Adrenal gland (tissue), 5 donors: ENCODE results near the gene TTF1.

Source experiments
- POLR2A ChIP-seq, 2 donors: fragments of 450-650 bp; IDR thresholded peaks; one replicate each; pipeline ENCODE4 v1.6.1; 2017; ENCODE audit warnings: antibody characterized with exemption in 2 of 2, mild to moderate bottlenecking in 2 of 2, moderate library complexity in 1 of 2
- TF ChIP-seq, protein P1 (sequence below), 6 experiments: fragments of 450-650 bp in 4 of 6; fragments of 200-600 bp in 2 of 6; sonication (generic) in 1 of 6; IDR thresholded peaks; 1 replicate in 5 of 6; 2 replicates in 1 of 6; pipeline versions ENCODE4 v1.5.1 to v1.8.0; 2016 to 2021; ENCODE audit warnings: antibody characterized with exemption in 6 of 6, mild to moderate bottlenecking in 2 of 6, moderate library complexity in 1 of 6
- donor health status: DM: no; HTN: no; CAD: no.

DNA sequence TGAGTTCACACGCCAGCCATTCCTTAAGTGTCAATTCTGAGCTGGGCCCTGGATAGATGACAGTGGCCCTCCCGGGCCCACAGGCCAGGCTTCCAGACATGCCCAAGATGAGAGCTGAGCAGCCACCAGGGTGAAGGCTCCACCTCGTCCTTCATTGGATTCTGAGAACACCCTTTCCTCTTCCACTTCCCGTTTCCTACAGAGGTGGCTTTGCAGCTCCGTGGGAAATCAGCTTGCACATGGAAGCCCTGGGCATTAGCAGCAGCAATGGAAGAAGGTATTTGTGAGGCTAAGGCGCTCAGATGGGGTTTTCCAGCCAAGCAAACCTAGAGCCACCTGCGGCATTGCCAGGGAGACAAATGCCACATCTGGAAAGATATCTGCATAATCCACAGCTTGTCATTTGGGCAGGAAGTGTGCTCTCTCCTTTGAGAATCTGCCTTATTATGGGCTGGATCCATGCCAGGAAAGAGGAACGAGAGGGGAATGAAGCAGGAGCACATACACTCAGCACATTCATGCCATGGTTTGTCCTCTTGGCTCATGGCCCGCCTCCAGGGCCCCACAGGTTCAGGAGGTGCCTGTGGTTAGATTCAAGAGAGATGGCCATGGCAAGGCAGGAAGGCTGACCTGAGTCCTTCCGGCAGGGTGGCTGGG lies 37.4 kb upstream of the TTF1 start:
- TF ChIP-seq, protein P1, sequence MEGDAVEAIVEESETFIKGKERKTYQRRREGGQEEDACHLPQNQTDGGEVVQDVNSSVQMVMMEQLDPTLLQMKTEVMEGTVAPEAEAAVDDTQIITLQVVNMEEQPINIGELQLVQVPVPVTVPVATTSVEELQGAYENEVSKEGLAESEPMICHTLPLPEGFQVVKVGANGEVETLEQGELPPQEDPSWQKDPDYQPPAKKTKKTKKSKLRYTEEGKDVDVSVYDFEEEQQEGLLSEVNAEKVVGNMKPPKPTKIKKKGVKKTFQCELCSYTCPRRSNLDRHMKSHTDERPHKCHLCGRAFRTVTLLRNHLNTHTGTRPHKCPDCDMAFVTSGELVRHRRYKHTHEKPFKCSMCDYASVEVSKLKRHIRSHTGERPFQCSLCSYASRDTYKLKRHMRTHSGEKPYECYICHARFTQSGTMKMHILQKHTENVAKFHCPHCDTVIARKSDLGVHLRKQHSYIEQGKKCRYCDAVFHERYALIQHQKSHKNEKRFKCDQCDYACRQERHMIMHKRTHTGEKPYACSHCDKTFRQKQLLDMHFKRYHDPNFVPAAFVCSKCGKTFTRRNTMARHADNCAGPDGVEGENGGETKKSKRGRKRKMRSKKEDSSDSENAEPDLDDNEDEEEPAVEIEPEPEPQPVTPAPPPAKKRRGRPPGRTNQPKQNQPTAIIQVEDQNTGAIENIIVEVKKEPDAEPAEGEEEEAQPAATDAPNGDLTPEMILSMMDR (IDR thresholded peaks at IDR 0.05) = no peak
- TF ChIP-seq POLR2A (IDR thresholded peaks at IDR 0.05) = no peak
